ENCODE results near the gene SCNN1A. TPM values are rescaled to one million over a fixed set of nuclear protein-coding genes. Genes with fewer than 3 reads are reported as not detected.

SCNN1A gene
- total and polyA plus RNA-seq, 2 of the 13 experiments (the other 11 are each of a cell fraction or from before 2014, with no cell fraction given) = 1.5 to 14.6 TPM

DNA sequence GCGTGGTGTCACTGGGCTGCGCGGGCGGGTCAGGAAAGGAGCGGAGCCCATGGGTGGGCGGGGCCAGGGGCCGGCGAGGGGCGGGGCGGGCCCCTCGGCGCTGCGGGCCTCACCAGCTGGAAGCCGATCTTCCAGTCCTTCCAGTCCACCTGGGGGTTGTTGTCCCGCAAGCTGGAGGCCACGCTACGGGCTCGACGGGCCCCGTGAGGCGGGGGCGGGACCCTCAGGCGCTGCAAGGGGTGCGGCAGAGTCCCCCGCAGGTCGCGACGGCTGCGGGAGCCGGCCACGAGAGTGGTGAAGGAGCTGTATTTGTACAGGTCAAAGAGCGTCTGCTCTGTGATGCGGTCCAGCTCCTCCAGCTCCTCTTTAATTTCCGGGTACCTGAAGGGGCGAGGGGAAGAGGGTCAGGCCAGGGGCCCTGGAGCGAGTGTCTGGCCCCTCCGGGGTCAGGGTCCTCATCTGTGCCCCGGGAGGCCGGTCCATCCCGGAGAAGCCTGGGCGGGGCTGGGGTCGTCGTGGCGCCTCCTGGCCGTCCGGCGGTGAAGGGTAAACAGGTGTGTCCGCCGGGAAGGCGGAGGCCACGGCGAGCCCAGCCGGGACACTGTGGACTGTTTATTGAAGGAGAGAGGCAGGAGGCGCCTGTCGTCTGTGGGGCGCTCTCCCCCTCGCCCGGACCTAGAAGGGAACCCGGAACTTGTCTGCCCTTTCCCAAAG, 11.9 kb downstream of the SCNN1A start (continued):
- TF ChIP-seq KLF6 (CRISPR knock-in tag; IDR thresholded peaks at IDR 0.05) (0 out of 2 replicates have a peak, but pooled peaks have one; percentile 42), ZNF841 (CRISPR knock-in tag; IDR thresholded peaks at IDR 0.05; ENCODE audit: borderline replicate concordance) (no peak), HOXA5 (CRISPR knock-in tag; IDR thresholded peaks at IDR 0.05) (peak; percentile 76), ZNF776 (CRISPR knock-in tag; IDR thresholded peaks at IDR 0.05) (peak; percentile 93), TCF12 (IDR thresholded peaks at IDR 0.05) (no peak), TCF12 (CRISPR knock-in tag; IDR thresholded peaks at IDR 0.05) (peak; percentile 64; the same call in 1 of the 2 replicates), ZNF598 (CRISPR knock-in tag; IDR thresholded peaks at IDR 0.05; ENCODE audit: borderline replicate concordance) (peak; percentile 61; the same call in 1 of the 2 replicates), HIVEP1 (CRISPR knock-in tag; IDR thresholded peaks at IDR 0.05) (peak; percentile 85)
- TF ChIP-seq, protein P1, sequence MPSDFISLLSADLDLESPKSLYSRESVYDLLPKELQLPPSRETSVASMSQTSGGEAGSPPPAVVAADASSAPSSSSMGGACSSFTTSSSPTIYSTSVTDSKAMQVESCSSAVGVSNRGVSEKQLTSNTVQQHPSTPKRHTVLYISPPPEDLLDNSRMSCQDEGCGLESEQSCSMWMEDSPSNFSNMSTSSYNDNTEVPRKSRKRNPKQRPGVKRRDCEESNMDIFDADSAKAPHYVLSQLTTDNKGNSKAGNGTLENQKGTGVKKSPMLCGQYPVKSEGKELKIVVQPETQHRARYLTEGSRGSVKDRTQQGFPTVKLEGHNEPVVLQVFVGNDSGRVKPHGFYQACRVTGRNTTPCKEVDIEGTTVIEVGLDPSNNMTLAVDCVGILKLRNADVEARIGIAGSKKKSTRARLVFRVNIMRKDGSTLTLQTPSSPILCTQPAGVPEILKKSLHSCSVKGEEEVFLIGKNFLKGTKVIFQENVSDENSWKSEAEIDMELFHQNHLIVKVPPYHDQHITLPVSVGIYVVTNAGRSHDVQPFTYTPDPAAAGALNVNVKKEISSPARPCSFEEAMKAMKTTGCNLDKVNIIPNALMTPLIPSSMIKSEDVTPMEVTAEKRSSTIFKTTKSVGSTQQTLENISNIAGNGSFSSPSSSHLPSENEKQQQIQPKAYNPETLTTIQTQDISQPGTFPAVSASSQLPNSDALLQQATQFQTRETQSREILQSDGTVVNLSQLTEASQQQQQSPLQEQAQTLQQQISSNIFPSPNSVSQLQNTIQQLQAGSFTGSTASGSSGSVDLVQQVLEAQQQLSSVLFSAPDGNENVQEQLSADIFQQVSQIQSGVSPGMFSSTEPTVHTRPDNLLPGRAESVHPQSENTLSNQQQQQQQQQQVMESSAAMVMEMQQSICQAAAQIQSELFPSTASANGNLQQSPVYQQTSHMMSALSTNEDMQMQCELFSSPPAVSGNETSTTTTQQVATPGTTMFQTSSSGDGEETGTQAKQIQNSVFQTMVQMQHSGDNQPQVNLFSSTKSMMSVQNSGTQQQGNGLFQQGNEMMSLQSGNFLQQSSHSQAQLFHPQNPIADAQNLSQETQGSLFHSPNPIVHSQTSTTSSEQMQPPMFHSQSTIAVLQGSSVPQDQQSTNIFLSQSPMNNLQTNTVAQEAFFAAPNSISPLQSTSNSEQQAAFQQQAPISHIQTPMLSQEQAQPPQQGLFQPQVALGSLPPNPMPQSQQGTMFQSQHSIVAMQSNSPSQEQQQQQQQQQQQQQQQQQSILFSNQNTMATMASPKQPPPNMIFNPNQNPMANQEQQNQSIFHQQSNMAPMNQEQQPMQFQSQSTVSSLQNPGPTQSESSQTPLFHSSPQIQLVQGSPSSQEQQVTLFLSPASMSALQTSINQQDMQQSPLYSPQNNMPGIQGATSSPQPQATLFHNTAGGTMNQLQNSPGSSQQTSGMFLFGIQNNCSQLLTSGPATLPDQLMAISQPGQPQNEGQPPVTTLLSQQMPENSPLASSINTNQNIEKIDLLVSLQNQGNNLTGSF (CRISPR knock-in tag; IDR thresholded peaks at IDR 0.05) = 0 out of 2 replicates have a peak, but pooled peaks have one; percentile 38
- TF ChIP-seq, protein P2, sequence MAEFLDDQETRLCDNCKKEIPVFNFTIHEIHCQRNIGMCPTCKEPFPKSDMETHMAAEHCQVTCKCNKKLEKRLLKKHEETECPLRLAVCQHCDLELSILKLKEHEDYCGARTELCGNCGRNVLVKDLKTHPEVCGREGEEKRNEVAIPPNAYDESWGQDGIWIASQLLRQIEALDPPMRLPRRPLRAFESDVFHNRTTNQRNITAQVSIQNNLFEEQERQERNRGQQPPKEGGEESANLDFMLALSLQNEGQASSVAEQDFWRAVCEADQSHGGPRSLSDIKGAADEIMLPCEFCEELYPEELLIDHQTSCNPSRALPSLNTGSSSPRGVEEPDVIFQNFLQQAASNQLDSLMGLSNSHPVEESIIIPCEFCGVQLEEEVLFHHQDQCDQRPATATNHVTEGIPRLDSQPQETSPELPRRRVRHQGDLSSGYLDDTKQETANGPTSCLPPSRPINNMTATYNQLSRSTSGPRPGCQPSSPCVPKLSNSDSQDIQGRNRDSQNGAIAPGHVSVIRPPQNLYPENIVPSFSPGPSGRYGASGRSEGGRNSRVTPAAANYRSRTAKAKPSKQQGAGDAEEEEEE (CRISPR knock-in tag; IDR thresholded peaks at IDR 0.05; ENCODE audit: borderline replicate concordance) = no peak
- TF ChIP-seq, protein P3, sequence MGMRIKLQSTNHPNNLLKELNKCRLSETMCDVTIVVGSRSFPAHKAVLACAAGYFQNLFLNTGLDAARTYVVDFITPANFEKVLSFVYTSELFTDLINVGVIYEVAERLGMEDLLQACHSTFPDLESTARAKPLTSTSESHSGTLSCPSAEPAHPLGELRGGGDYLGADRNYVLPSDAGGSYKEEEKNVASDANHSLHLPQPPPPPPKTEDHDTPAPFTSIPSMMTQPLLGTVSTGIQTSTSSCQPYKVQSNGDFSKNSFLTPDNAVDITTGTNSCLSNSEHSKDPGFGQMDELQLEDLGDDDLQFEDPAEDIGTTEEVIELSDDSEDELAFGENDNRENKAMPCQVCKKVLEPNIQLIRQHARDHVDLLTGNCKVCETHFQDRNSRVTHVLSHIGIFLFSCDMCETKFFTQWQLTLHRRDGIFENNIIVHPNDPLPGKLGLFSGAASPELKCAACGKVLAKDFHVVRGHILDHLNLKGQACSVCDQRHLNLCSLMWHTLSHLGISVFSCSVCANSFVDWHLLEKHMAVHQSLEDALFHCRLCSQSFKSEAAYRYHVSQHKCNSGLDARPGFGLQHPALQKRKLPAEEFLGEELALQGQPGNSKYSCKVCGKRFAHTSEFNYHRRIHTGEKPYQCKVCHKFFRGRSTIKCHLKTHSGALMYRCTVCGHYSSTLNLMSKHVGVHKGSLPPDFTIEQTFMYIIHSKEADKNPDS (CRISPR knock-in tag; IDR thresholded peaks at IDR 0.05) = no peak
- TF ChIP-seq, protein P4, sequence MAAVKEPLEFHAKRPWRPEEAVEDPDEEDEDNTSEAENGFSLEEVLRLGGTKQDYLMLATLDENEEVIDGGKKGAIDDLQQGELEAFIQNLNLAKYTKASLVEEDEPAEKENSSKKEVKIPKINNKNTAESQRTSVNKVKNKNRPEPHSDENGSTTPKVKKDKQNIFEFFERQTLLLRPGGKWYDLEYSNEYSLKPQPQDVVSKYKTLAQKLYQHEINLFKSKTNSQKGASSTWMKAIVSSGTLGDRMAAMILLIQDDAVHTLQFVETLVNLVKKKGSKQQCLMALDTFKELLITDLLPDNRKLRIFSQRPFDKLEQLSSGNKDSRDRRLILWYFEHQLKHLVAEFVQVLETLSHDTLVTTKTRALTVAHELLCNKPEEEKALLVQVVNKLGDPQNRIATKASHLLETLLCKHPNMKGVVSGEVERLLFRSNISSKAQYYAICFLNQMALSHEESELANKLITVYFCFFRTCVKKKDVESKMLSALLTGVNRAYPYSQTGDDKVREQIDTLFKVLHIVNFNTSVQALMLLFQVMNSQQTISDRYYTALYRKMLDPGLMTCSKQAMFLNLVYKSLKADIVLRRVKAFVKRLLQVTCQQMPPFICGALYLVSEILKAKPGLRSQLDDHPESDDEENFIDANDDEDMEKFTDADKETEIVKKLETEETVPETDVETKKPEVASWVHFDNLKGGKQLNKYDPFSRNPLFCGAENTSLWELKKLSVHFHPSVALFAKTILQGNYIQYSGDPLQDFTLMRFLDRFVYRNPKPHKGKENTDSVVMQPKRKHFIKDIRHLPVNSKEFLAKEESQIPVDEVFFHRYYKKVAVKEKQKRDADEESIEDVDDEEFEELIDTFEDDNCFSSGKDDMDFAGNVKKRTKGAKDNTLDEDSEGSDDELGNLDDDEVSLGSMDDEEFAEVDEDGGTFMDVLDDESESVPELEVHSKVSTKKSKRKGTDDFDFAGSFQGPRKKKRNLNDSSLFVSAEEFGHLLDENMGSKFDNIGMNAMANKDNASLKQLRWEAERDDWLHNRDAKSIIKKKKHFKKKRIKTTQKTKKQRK (IDR thresholded peaks at IDR 0.05; ENCODE audit: low read length) = no peak
- TF ChIP-seq, protein P5, sequence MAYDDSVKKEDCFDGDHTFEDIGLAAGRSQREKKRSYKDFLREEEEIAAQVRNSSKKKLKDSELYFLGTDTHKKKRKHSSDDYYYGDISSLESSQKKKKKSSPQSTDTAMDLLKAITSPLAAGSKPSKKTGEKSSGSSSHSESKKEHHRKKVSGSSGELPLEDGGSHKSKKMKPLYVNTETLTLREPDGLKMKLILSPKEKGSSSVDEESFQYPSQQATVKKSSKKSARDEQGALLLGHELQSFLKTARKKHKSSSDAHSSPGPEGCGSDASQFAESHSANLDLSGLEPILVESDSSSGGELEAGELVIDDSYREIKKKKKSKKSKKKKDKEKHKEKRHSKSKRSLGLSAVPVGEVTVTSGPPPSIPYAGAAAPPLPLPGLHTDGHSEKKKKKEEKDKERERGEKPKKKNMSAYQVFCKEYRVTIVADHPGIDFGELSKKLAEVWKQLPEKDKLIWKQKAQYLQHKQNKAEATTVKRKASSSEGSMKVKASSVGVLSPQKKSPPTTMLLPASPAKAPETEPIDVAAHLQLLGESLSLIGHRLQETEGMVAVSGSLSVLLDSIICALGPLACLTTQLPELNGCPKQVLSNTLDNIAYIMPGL (CRISPR knock-in tag; IDR thresholded peaks at IDR 0.05; ENCODE audit: borderline replicate concordance in 1 of 2, low read depth in 1 of 2) = peak; percentile 81 to 82

Measured in HepG2 (cell line).